Measurements from ENCODE around the gene BCAP29.

GRCh38 chr7:107600816-107601215 is 20.8 kb downstream of the BCAP29 start:
- TF ChIP-seq CTCF (IDR thresholded peaks at IDR 0.05) (no peak), POLR2A (IDR thresholded peaks at IDR 0.05) (no peak)

Data from thyroid gland (tissue), 4 donors.